GM12878 (cell line): ENCODE measurements around the gene HOXB3. TPM values are rescaled to one million over a fixed set of nuclear protein-coding genes. Genes with fewer than 3 reads are reported as not detected.

ENCODE experiments used
- ATAC-seq: fragments of 200-7000 bp; cut with Tn5 transposase; 3 replicates; pipeline ENCODE4 v1.9.1; 2020; ENCODE audit warnings: mild to moderate bottlenecking, moderate library complexity
- BruUV-seq: library from RNA; stranded (reverse); fragments of 400-500 nt; replicated peaks from 2 replicates; lab custom pipeline; 2021; lab: Mats Ljungman, UMichigan
- CTCF ChIA-PET: fragments of 300-600 bp; sonication (Branson Sonifier 250); formaldehyde crosslinking; extraction: SDS; loops from one replicate; lab custom pipeline; 2021; ENCODE audit warnings: inconsistent platforms; lab: Yijun Ruan, JAX
- POLR2A ChIA-PET: fragments of 350-600 bp; formaldehyde crosslinking; extraction: SDS; loops from one replicate; lab custom pipeline; 2021; ENCODE audit warnings: inconsistent platforms; lab: Charles Lee
- RAD21 ChIA-PET: fragments of 300-600 bp; sonication (Branson Sonifier 250); formaldehyde crosslinking; loops from one replicate; lab custom pipeline; 2023; ENCODE audit warnings: antibody characterized with exemption; ENCODE audit not compliant: unreplicated experiment; lab: Charles Lee
- SMC1A ChIA-PET: fragments of 300-600 bp; sonication (Branson Sonifier 250); formaldehyde crosslinking; loops from one replicate; lab custom pipeline; 2023; ENCODE audit not compliant: unreplicated experiment, uncharacterized antibody; lab: Charles Lee
- DNase-seq: peaks from one replicate; pipeline ENCODE4 v3.0.0-alpha.2; 2011; ENCODE audit warnings: low read depth, low spot score
- FAIRE-seq: peaks from 3 replicates; lab custom pipeline; 2011; peaks lifted over from hg19 to GRCh38; lab: Jason Lieb, UNC
- H2AFZ ChIP-seq: 2 replicates; pipeline ENCODE4 v1.6.0; 2011; ENCODE audit warnings: low read depth, low read length, control low read depth; ENCODE audit not compliant: control insufficient read depth
- H3K27ac ChIP-seq: 2 replicates; pipeline ENCODE4 v1.5.1; 2011; ENCODE audit warnings: control low read depth; ENCODE audit not compliant: control insufficient read depth, insufficient read depth
- H3K27me3 ChIP-seq, 2 experiments: replicated peaks in 1 of 2; 2 replicates each; pipeline versions ENCODE4 v1.6.0 to v1.6.1; 2011; ENCODE audit warnings: low read length in 1 of 2; ENCODE audit not compliant: control insufficient read depth in 2 of 2, insufficient read depth in 2 of 2
- H3K36me3 ChIP-seq, 2 experiments: 2 replicates each; pipeline ENCODE4 v1.5.1; 2011; ENCODE audit warnings: low read length in 1 of 2; ENCODE audit not compliant: control insufficient read depth in 2 of 2, insufficient read depth in 2 of 2
- H3K4me1 ChIP-seq: 2 replicates; pipeline ENCODE4 v1.6.1; 2011; ENCODE audit warnings: mild to moderate bottlenecking, low read length, moderate library complexity, mixed read lengths; ENCODE audit not compliant: control insufficient read depth, insufficient read depth
- H3K4me2 ChIP-seq: 2 replicates; pipeline ENCODE4 v1.6.0; 2011; ENCODE audit warnings: control low read depth; ENCODE audit not compliant: control insufficient read depth, insufficient read depth
- H3K4me3 ChIP-seq: fragments of 200-600 bp; sonication (generic); 2 replicates; pipeline ENCODE4 v1.5.1; 2016
- H3K79me2 ChIP-seq: 2 replicates; pipeline ENCODE4 v1.6.0; 2011; ENCODE audit warnings: low read length; ENCODE audit not compliant: control insufficient read depth, insufficient read depth
- H3K9ac ChIP-seq: 2 replicates; pipeline ENCODE4 v1.8.0; 2011; ENCODE audit warnings: low read length, control low read depth, mixed read lengths; ENCODE audit not compliant: control insufficient read depth, insufficient read depth
- H3K9me3 ChIP-seq: replicated peaks from 3 replicates; pipeline ENCODE4 v1.5.1; 2011; ENCODE audit warnings: mild to moderate bottlenecking, low read length; ENCODE audit not compliant: control insufficient read depth, insufficient read depth
- H4K20me1 ChIP-seq: 2 replicates; pipeline ENCODE4 v1.6.0; 2011; ENCODE audit not compliant: control insufficient read depth, insufficient read depth
- CREB1 ChIP-seq: IDR thresholded peaks from 2 replicates; pipeline ENCODE4 v1.6.1; 2012; ENCODE audit warnings: low read depth, mild to moderate bottlenecking, inconsistent platforms
- FOS ChIP-seq: IDR thresholded peaks from 3 replicates; pipeline ENCODE4 v1.6.1; 2011; ENCODE audit warnings: borderline replicate concordance; ENCODE audit not compliant: insufficient read length; ENCODE audit errors: extremely low read depth
- GABPA ChIP-seq: IDR thresholded peaks from 2 replicates; pipeline ENCODE4 v1.6.1; 2014; ENCODE audit warnings: antibody characterized with exemption, low read depth, mild to moderate bottlenecking, inconsistent platforms
- HCFC1 ChIP-seq: fragments of 150-350 bp; IDR thresholded peaks from 2 replicates; pipeline ENCODE4 v1.6.1; 2014; ENCODE audit warnings: low read length
- IRF3 ChIP-seq: fragments of 450-650 bp; IDR thresholded peaks from 2 replicates; pipeline ENCODE4 v1.6.1; 2014; ENCODE audit warnings: mild to moderate bottlenecking
- IRF5 ChIP-seq: fragments of 450-650 bp; IDR thresholded peaks from 2 replicates; pipeline ENCODE4 v1.6.1; 2017; ENCODE audit warnings: borderline replicate concordance
- NKRF ChIP-seq: fragments of 450-650 bp; conservative IDR thresholded peaks from 2 replicates; pipeline ENCODE4 v1.6.1; 2017; ENCODE audit warnings: mild to moderate bottlenecking, moderate library complexity
- NR2C1 ChIP-seq: fragments of 450-650 bp; IDR thresholded peaks from 2 replicates; pipeline ENCODE4 v1.6.1; 2017; ENCODE audit warnings: antibody characterized with exemption, mild to moderate bottlenecking, moderate library complexity
- POLR2AphosphoS5 ChIP-seq: IDR thresholded peaks from 2 replicates; pipeline ENCODE4 v1.6.1; 2011; ENCODE audit warnings: mild to moderate bottlenecking, low read length, inconsistent platforms
- SMAD1 ChIP-seq: fragments of 450-650 bp; IDR thresholded peaks from 2 replicates; pipeline ENCODE4 v1.6.1; 2018; ENCODE audit warnings: mild to moderate bottlenecking, low read depth; ENCODE audit not compliant: partially characterized antibody
- SMC3 ChIP-seq: IDR thresholded peaks from 2 replicates; pipeline ENCODE4 v1.6.1; 2011; ENCODE audit warnings: low read length, improper control_type of control experiment, borderline replicate concordance
- STAT1 ChIP-seq: fragments of 450-650 bp; conservative IDR thresholded peaks from 2 replicates; pipeline ENCODE4 v1.6.1; 2014; ENCODE audit warnings: antibody characterized with exemption, mild to moderate bottlenecking
- TCF12 ChIP-seq: IDR thresholded peaks from 2 replicates; pipeline ENCODE4 v1.6.1; 2011; ENCODE audit warnings: low read depth, mild to moderate bottlenecking, low read length
- ZNF687 ChIP-seq: fragments of 450-650 bp; IDR thresholded peaks from 2 replicates; pipeline ENCODE4 v1.6.1; 2017; ENCODE audit warnings: mild to moderate bottlenecking, moderate library complexity
- WGBS: methylation state at CpG from one replicate; pipeline ENCODE4 v1.1.6; 2016; ENCODE audit warnings: low lambda C conversion rate; ENCODE audit not compliant: insufficient replicate concordance, insufficient coverage; ENCODE audit errors: missing lambda C conversion rate; 5-methylcytosine and 5-hydroxymethylcytosine counted together
- in situ Hi-C: fragments of 300-500 bp; cut with MboI; formaldehyde crosslinking; loops from 9 replicates; pipeline ENCODE4 v1.14.3; 2018; ENCODE audit warnings: mixed read lengths
- intact Hi-C: fragments of 100-400 bp; cut with micrococcal nuclease; formaldehyde crosslinking; loops from one replicate; pipeline ENCODE4 v1.14.2; 2022; ENCODE audit not compliant: unreplicated experiment
- polyA plus RNA-seq, 11 experiments: library from polyadenylated mRNA; depleted of rRNA in 4 of 11; unstranded in 6 of 11; stranded (reverse) in 5 of 11; fragments of >200 nt; fragmentation: Nextera tagmentation in 4 of 11; fragmentation: Illumina TruSeq in 1 of 11; extraction: Ambion mirVana in 4 of 11; extraction: Trizol in 1 of 11; gene quantifications; 1 replicate in 1 of 11; 2 replicates in 10 of 11; pipeline versions ENCODE4 v1.2.1 to v1.2.3, GENCODE V29; 2011 to 2016; ENCODE audit warnings: inconsistent platforms in 2 of 11, missing spikeins in 2 of 11, low read depth in 1 of 11
- total RNA-seq, 4 experiments: library from RNA; depleted of rRNA in 3 of 4; stranded (reverse); fragments of >200 nt in 3 of 4; fragmentation: Illumina TruSeq in 1 of 4; extraction: Trizol in 1 of 4; gene quantifications; 2 replicates each; pipeline versions ENCODE4 v1.2.1 to v1.2.3, GENCODE V29; 2013 to 2021

The HOXB3 gene
- total and polyA plus RNA-seq, 10 of the 15 experiments (the other 5 are each of a cell fraction or from before 2014, with no cell fraction given) = 0.19 to 7.7 (median 2.9) TPM

GRCh38 chr17:48564188-48565021 is 25.6 kb downstream of the HOXB3 start (continued):
- TF ChIP-seq ZNF687 = no peak

GRCh38 chr17:48563867-48564187 is 26.2 kb downstream of the HOXB3 start:
- Histone ChIP-seq H3K36me3 (no peaks in the 10 kb centered on the region; a peak in 1 of 4 replicates), H3K9me3 (no peaks in the 10 kb centered on the region), H3K27me3 (no peaks in the 10 kb centered on the region), H3K79me2 (no peaks in the 10 kb centered on the region), H3K4me1 (no peaks in the 10 kb centered on the region), H4K20me1 (no peaks in the 10 kb centered on the region), H3K4me2 (no peak overlapping the region), H2AFZ (no peak overlapping the region), H3K27ac (no peak overlapping the region), H3K4me3 (no peak overlapping the region), H3K9ac (no peak overlapping the region)
- SMC1A ChIA-PET = interaction anchor here (1.2 to 1.5 kb wide), 2 partner anchors 11 to 117 kb away, joined by 3 to 6 read pairs; no protein-coding TSS in a partner anchor
- CTCF ChIA-PET = no interaction called here
- no TSS peak for BruUV-seq
- POLR2A ChIA-PET = no interaction called here
- ATAC-seq (no peak), DNase-seq (no peak), FAIRE-seq (no peak)
- RAD21 ChIA-PET = no interaction called here
- intact Hi-C loops = no loop called here
- in situ Hi-C loops = no loop called here
- WGBS = 41% methylated on average over 10 of the region's 10 CpGs
- TF ChIP-seq HCFC1 (no peak), STAT1 (no peak), IRF3 (no peak), CREB1 (no peak), SMC3 (no peak), FOS (no peak), NKRF (no peak), GABPA (no peak), NR2C1 (no peak), TCF12 (no peak), SMAD1 (no peak), POLR2AphosphoS5 (no peak), IRF5 (no peak)
